GM12873 (cell line): Measurements from ENCODE around the gene RPRD2.

Source experiments
- TF ChIP-seq, protein P1 (sequence below): IDR thresholded peaks from 2 replicates; pipeline ENCODE4 v1.5.1; 2012; ENCODE audit warnings: low read depth, mild to moderate bottlenecking, moderate library complexity, low read length, control low read depth; ENCODE audit not compliant: insufficient read depth; ENCODE audit errors: missing control alignments

RPRD2 gene

DNA sequence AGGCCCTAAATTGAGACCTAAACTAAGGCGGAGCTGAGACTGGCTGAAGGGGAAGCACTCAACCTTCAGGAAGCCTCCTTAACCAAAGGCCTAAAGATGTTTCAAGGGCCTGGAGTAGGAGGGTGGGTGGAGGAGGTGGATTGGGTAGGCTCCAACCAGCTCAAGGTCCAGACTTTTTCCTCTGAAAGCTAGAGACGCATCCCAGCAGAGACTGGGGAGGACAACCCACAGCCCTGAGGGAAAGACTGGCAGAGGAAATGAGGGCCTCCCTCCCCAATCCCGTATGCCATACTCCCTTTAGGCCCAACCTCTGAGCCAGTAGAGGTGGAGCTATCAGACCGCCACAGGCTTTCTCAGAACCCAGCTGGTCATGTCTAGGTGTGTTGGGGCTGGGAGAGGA lies 145.0 kb downstream of the RPRD2 start:
- TF ChIP-seq, protein P1, sequence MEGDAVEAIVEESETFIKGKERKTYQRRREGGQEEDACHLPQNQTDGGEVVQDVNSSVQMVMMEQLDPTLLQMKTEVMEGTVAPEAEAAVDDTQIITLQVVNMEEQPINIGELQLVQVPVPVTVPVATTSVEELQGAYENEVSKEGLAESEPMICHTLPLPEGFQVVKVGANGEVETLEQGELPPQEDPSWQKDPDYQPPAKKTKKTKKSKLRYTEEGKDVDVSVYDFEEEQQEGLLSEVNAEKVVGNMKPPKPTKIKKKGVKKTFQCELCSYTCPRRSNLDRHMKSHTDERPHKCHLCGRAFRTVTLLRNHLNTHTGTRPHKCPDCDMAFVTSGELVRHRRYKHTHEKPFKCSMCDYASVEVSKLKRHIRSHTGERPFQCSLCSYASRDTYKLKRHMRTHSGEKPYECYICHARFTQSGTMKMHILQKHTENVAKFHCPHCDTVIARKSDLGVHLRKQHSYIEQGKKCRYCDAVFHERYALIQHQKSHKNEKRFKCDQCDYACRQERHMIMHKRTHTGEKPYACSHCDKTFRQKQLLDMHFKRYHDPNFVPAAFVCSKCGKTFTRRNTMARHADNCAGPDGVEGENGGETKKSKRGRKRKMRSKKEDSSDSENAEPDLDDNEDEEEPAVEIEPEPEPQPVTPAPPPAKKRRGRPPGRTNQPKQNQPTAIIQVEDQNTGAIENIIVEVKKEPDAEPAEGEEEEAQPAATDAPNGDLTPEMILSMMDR = no peak

- TF ChIP-seq, protein P1 = no peak
These were observed 147.6 kb downstream of the RPRD2 start for GRCh38 chr1:150511551-150511950.

DNA sequence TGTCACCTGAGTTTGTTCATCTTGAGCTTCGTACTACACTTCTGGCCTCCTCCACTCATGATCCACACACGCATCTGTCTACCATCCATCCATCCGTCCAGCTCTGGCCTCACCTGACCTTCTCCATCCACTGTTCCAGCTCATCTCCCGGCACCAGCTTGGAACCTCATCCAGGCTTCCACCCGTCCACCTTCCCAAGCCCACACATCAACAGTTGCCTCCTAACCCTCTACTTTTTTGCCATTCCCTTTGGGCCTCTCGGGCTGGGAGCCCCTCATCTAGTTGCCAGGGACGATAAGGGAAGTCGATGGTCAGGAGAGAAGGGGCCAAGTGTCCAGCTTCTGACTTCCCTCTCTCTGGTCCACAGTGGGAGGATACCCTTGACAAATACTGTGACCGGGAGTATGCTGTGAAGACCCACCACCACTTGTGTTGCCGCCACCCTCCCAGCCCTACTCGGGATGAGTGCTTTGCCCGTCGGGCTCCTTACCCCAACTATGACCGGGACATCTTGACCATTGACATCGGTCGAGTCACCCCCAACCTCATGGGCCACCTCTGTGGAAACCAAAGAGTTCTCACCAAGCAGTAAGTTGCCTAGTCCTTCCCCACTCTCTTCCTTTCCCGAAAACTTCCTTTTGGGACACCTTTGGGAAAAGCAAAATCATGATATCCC lies 148.2 kb downstream of the RPRD2 start:
- TF ChIP-seq, protein P1 = no peak

DNA sequence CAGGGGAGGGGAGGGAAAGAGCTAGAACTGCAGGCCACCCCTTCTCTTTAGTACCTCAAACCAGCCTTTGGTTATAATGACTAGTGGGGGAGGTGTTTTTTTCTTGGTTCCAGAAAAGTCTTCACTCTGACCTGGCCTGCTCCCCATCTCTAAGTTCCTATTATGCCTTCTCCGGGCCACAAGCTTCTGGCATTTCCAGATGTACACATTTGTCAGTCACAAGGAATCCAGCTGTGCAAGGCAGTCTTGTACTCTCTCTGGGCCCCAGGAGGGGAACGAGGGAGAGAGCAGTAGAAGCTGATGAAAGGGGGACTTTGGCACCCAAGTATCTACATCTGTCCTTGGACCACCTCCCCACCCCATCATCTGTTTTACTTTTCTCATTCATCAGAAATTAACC lies 148.9 kb downstream of the RPRD2 start:
- TF ChIP-seq, protein P1 = no peak

GRCh38 chr1:150513351-150513791 lies 149.4 kb downstream of the RPRD2 start:
- TF ChIP-seq, protein P1 = no peak

- TF ChIP-seq, protein P1 = no peak
These were observed 150.3 kb downstream of the RPRD2 start for GRCh38 chr1:150514260-150514659.

DNA sequence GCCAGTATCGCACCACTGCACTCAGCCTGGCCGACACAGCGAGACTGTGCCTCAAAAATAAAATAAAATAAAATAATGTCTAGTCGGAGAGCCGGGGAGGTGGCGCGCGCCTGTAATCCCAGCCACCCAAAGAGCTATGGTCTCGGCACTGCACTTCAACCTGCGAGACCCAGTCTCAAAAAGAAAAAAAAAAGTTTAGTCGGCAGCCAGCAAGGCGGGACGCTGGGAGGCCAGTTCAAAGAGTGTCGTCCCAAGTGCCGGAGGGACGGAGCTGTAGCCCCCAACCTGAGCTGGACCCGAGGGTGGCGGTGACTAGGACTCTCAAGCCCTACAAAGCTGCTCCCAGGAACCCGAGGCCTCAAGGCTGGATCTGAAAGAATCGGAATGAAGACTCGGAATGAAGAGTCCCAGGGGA lies 151.0 kb downstream of the RPRD2 start:
- TF ChIP-seq, protein P1 = no peak
